Kidney epithelial cell (primary cell): ENCODE results near the gene HCN2. TPM values are rescaled to one million over a fixed set of nuclear protein-coding genes. Genes with fewer than 3 reads are reported as not detected.

Experiments
- DNase-seq: peaks from one replicate; pipeline ENCODE4 v3.0.0-alpha.2; 2010; ENCODE audit warnings: low read depth
- H3K27me3 ChIP-seq: 2 replicates; pipeline ENCODE4 v1.6.0; 2011; ENCODE audit warnings: low read length; ENCODE audit not compliant: control insufficient read depth, insufficient read depth
- H3K36me3 ChIP-seq: 2 replicates; pipeline ENCODE4 v1.5.1; 2011; ENCODE audit warnings: low read length; ENCODE audit not compliant: control insufficient read depth, insufficient read depth
- H3K4me3 ChIP-seq: 2 replicates; pipeline ENCODE4 v1.5.1; 2011; ENCODE audit warnings: low read depth, mild to moderate bottlenecking, control low read depth, low read length
- total RNA-seq: library from RNA; depleted of rRNA; stranded (reverse); fragments of >200 nt; gene quantifications from 2 replicates; pipeline ENCODE4 v1.2.3, GENCODE V29; 2015
- TF ChIP-seq, protein P1 (sequence below): IDR thresholded peaks from 2 replicates; pipeline ENCODE4 v1.5.1; 2011; ENCODE audit warnings: mild to moderate bottlenecking, moderate library complexity, low read length, control low read depth, inconsistent platforms; ENCODE audit not compliant: insufficient read depth, poor library complexity, severe bottlenecking

HCN2 gene
- total RNA-seq, 1 donor from 2014 or later, result 0.13 TPM

DNA sequence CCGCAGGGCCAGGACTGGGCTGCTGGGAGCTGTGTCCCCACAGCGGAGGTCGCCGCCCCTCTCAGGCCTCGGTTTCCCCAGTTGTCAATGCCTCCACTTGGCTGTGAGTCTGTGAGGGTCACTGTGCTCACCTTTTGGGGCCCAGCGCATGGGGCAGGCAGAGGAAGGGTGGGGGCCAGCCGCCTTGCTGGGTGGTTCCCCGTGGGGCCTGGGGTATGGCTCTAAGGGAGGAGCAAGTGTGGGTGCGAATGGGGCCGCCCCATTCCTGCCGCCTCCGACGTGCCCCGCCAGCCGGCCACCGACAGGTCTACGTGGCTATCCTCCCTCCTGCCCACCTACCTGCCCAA is 49.2 kb downstream of the HCN2 start:
- Histone ChIP-seq H3K27me3 (peaks cover 2% of the 10 kb centered on the region), H3K36me3 (no peaks in the 10 kb centered on the region), H3K4me3 (no peak overlapping the region)
- TF ChIP-seq, protein P1, sequence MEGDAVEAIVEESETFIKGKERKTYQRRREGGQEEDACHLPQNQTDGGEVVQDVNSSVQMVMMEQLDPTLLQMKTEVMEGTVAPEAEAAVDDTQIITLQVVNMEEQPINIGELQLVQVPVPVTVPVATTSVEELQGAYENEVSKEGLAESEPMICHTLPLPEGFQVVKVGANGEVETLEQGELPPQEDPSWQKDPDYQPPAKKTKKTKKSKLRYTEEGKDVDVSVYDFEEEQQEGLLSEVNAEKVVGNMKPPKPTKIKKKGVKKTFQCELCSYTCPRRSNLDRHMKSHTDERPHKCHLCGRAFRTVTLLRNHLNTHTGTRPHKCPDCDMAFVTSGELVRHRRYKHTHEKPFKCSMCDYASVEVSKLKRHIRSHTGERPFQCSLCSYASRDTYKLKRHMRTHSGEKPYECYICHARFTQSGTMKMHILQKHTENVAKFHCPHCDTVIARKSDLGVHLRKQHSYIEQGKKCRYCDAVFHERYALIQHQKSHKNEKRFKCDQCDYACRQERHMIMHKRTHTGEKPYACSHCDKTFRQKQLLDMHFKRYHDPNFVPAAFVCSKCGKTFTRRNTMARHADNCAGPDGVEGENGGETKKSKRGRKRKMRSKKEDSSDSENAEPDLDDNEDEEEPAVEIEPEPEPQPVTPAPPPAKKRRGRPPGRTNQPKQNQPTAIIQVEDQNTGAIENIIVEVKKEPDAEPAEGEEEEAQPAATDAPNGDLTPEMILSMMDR, result no peak
- DNase-seq, result no peak

DNA sequence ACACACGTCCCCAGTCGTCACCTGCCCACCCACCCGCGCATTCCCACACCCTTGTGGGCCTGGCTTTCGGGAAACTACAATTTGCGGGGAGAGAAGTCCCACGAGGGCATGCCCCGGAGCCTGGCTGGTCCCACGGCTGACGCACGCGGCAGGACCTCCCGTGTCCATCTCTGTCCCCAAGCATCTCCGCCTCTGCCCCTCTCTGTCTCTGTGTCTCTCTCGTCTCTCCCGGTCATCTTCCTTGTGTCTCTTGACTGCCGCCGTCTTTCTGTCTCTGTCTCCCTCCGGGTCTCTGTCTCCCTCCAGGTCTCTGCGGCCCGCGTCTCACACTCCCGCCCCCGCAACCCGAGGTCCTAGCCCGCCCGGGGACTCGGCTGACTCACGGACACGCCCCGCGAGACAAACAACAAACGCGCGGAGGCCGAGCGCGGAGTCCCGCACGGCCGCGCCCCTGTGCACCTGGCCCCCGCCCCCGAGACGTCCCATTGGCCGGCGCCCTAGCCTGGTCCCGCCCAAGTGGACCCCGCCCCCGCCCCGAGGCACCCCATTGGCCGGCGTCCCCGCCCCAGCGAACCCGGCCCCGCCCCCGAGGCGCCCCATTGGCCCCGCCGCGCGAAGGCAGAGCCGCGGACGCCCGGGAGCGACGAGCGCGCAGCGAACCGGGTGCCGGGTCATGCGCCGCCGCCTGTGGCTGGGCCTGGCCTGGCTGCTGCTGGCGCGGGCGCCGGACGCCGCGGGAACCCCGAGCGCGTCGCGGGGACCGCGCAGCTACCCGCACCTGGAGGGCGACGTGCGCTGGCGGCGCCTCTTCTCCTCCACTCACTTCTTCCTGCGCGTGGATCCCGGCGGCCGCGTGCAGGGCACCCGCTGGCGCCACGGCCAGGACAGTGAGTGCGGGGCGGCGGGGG is 49.8 kb downstream of the HCN2 start, which contains the start of gene FGF22:
Gene FGF22 (plus strand): TSS at position 627 of the 908 bp plus-strand sequence. CDS start 47 bp downstream, at position 674.
- DNase-seq, result no peak

DNA sequence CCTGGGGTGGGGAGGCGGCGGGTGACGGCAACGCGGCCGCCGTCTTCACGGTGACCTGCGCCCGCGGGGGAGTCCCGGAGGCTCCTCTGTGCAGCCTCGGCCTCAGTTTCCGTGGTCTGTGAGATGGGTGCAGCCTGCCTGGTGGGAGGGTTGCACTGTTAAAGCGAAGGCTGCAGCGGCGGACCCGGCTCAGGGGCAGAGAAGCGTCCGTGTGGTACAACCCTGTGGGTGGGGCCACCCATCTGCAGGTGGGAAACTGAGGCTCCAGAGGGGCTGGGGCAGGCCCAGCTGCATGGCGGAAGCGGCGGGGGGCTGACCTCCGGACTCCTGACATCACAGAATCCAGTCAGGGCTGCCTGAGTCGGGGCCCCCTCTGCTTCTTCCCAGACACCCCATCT is 50.5 kb downstream of the HCN2 start:
- Histone ChIP-seq H3K4me3 (peak overlapping the region; percentile 24), H3K27me3 (peaks cover 2% of the 10 kb centered on the region), H3K36me3 (no peaks in the 10 kb centered on the region)
- TF ChIP-seq, protein P1, result no peak
- no peak for DNase-seq

More for the DNA sequence above, 49.8 kb downstream of the HCN2 start, which contains the start of gene FGF22:
- Histone ChIP-seq H3K27me3 (peaks cover 2% of the 10 kb centered on the region), H3K4me3 (peak within 1 kb of the TSS; percentile 29), H3K36me3 (no peaks in the 10 kb centered on the region)
- TF ChIP-seq, protein P1, result no peak

DNA sequence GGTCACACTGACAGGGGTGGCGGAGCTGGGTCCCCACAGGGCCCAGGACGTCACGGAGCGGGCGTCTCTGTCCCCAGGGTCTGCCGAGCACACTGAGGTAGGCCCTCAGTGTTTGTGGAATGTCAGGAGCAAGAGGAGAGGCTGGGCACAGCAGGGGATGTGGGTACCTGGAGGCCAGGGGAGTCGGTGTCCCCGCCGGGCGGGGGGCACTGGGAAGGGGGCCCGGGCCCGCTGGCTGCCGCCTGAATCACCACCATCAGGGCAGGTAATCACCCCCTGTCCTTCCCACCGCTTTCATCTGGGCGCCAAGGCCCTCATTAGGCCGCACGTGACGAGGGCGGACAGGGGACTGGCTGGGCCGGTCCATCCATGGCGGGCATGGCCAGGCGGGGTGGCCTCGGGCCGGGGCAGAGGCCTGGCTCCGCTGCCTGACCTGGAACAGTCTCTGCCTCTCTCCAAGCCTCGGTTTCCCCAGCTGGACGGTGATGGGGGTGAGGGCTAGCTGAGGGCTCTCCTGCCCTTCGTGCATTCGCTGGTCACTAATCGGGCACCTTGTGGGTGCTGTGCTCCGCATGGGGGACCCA is 51.0 kb downstream of the HCN2 start:
- H3K36me3 ChIP-seq, result no peaks in the 10 kb centered on the region
- peaks cover 2% of the 10 kb centered on the region for H3K27me3 ChIP-seq
- H3K4me3 ChIP-seq, result no peak overlapping the region
- TF ChIP-seq, protein P1, result no peak
- DNase-seq, result no peak

DNA sequence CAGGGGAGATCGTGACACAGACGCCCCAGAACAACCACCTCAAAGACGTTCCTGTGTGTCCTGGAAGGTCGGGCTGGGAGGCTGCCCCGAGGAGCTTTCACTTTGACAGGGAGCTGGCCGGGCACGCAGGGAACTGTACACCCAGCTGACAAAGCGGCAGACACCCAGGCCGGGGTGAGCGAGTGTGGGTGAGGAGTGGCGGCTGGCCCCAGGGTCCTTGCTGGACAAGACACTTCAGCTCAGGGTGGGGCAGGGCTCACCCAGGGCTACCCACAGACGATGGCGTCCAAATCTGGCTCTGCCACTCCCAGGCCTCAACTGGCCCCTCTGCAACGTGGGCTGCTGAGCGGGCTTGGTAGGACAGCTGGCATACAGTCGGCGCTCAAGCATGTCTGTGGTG is 52.0 kb downstream of the HCN2 start:
- Histone ChIP-seq H3K27me3 (peaks cover 2% of the 10 kb centered on the region), H3K36me3 (no peaks in the 10 kb centered on the region), H3K4me3 (no peak overlapping the region)
- no peak for DNase-seq
- TF ChIP-seq, protein P1, result no peak
